Immature natural killer cell (primary cell): Measurements from ENCODE around the gene TMEM63C. TPM values are rescaled to one million over a fixed set of nuclear protein-coding genes. Genes with fewer than 3 reads are reported as not detected.

Experiments used
- DNase-seq, 3 donors: peaks; one replicate each; pipeline ENCODE4 v3.0.0; 2022; ENCODE audit warnings: mixed read lengths in 1 of 3
- H3K27ac Mint-ChIP-seq, 6 donors: one replicate each; pipeline ENCODE4 v1.8.0; 2020; ENCODE audit warnings: mixed read lengths in 6 of 6, mild to moderate bottlenecking in 5 of 6, inconsistent platforms in 4 of 6, moderate library complexity in 3 of 6
- H3K27me3 Mint-ChIP-seq, 3 donors: one replicate each; pipeline ENCODE4 v1.8.0; 2020 to 2021; ENCODE audit warnings: low read depth in 3 of 3, mild to moderate bottlenecking in 3 of 3, mixed read lengths in 3 of 3, moderate library complexity in 3 of 3, inconsistent platforms in 1 of 3
- H3K36me3 Mint-ChIP-seq, 3 donors: one replicate each; pipeline ENCODE4 v1.8.0; 2020; ENCODE audit warnings: mixed read lengths in 3 of 3, inconsistent platforms in 2 of 3, mild to moderate bottlenecking in 2 of 3
- H3K4me1 Mint-ChIP-seq, 2 donors: one replicate each; pipeline ENCODE4 v1.8.0; 2020; ENCODE audit warnings: inconsistent platforms in 2 of 2, mild to moderate bottlenecking in 2 of 2, mixed read lengths in 2 of 2, moderate library complexity in 1 of 2
- H3K4me3 Mint-ChIP-seq, 5 donors: one replicate each; pipeline ENCODE4 v1.8.0; 2020; ENCODE audit warnings: mild to moderate bottlenecking in 5 of 5, mixed read lengths in 5 of 5, inconsistent platforms in 3 of 5, moderate library complexity in 3 of 5
- H3K9me3 Mint-ChIP-seq, 6 donors: one replicate each; pipeline ENCODE4 v1.8.0; 2020; ENCODE audit warnings: mild to moderate bottlenecking in 6 of 6, mixed read lengths in 6 of 6, inconsistent platforms in 4 of 6, moderate library complexity in 3 of 6
- polyA plus RNA-seq, 3 donors: library from polyadenylated mRNA; unstranded; fragments of 300-500 nt; fragmentation: Illumina TruSeq; gene quantifications; one replicate each; pipeline ENCODE4 v1.2.3, GENCODE V29; 2021

Gene TMEM63C
- polyA plus RNA-seq: under 1 TPM in 2 of 3 donors, not detected in 1; 0.03 to 0.64 TPM

DNA sequence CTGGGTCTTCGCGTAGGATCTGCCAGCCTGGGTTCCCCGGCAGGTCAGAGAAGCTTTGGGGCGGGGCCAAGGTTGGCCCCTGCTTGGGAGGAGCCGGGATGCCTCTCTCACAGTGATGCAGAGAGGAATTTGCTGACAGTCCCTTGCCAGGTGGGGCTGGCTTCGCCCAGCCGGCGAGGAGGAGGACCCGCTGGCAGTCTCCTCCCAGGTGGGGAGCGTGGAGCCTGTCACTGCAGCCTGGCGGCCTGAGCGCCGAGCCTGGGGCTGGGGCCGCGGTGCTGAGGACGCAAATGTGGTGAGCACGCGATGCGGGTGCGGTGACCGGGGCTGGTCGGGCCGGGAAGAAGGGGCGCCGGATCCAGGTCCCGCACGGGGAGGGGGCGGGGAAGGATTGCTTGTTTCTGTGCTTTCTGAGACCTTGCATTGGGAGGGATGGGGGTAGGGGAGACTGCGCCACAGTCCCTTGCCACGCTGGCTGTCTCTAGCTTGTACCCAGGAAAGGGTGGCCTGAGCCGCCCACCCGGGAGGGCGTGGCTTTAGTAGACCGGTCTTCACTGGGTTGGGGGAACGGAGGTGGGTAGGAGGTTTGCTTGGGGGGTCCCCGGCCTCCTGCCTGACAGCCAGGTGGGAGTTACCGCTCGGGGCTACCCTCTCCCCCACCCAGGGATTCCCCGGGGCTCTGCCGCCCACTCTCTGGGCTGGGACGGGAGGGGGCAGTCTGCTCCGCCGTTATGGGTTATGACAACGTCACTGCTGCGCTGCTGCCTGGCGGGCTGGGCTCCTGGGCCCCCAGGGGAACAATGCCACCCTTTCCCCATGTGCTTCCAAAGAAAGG lies at the start of gene TMEM63C:
Gene TMEM63C (plus strand): TSS at position 196 of the 835 bp plus-strand sequence. CDS start 37,016 bp downstream, outside the sequence.
- peak within 1 kb of the TSS in 2 of 6 donors; percentile 53 to 64 for H3K27ac Mint-ChIP-seq
- peaks cover 22 to 23% of the 10 kb centered on the region in 2 donors for H3K4me1 Mint-ChIP-seq

DNA sequence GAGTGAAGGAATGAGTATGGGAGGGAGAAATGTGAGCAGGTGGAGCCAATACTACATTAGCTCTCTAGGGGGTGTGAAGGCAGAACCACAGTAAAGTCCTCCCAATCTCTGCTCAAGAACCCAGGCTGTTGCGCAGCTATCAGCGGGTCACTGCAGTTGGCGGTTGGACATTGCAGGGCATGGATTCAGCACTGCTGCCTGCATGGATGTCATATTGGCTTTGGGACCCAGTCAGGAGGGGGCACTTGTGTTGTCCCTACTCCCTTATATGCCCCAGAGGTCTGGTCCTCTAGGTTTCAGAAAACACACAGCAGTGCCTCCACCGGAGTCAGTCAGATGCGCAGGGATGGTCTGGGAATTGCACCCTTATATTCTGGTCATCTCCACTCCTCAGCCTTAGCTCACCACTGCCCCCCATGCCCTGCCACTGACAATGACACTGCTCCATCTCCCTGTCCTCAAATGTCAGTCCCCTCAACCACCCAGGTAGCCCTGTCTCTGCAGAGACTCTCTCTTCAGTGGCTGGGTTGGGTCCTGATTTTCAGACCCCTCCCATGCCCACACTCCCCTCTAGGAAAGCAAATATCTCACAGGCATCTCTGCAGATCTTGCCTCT lies 49.6 kb upstream of the TMEM63C start:
- Mint-ChIP-seq H3K36me3 (no peaks in the 10 kb centered on the region), H3K4me3 (no peak overlapping the region), H3K27me3 (peaks cover 11 to 16% (median 16%) of the 10 kb centered on the region in 3 donors)

More for the DNA sequence above, at the start of gene TMEM63C:
- peak within 1 kb of the TSS; percentile 74 to 84 (median 77) for H3K4me3 Mint-ChIP-seq
- H3K36me3 Mint-ChIP-seq: no peaks in the 10 kb centered on the region
- H3K9me3 Mint-ChIP-seq: no peaks in the 10 kb centered on the region
- H3K27me3 Mint-ChIP-seq: peaks cover 1 to 20% (median 2%) of the 10 kb centered on the region in 3 donors
- peak; percentile 20 to 34 (median 32) for DNase-seq

GRCh38 chr14:77133720-77134338 lies 47.8 kb upstream of the TMEM63C start:
- Mint-ChIP-seq H3K27ac (no peak overlapping the region), H3K36me3 (no peaks in the 10 kb centered on the region), H3K4me3 (no peak overlapping the region), H3K9me3 (no peaks in the 10 kb centered on the region), H3K27me3 (peaks cover 16 to 18% (median 16%) of the 10 kb centered on the region in 3 donors), H3K4me1 (peaks cover 0 to 3% of the 10 kb centered on the region in 2 donors)
- peak; percentile 24 to 33 (median 30) for DNase-seq

More for the DNA sequence above, 49.6 kb upstream of the TMEM63C start:
- no peaks in the 10 kb centered on the region for H3K9me3 Mint-ChIP-seq
- DNase-seq: no peak
- H3K4me1 Mint-ChIP-seq: no peaks in the 10 kb centered on the region
- H3K27ac Mint-ChIP-seq: no peak overlapping the region

GRCh38 chr14:77139022-77139421 lies 42.6 kb upstream of the TMEM63C start:
- Mint-ChIP-seq H3K4me3 (no peak overlapping the region), H3K4me1 (peaks cover 6 to 7% of the 10 kb centered on the region in 2 donors)

GRCh38 chr14:77139540-77140358 lies 41.8 kb upstream of the TMEM63C start:
- DNase-seq: no peak
- Mint-ChIP-seq H3K27ac (no peak overlapping the region), H3K27me3 (peaks cover 10 to 36% (median 15%) of the 10 kb centered on the region in 3 donors), H3K4me1 (peaks cover 6 to 7% of the 10 kb centered on the region in 2 donors), H3K36me3 (no peaks in the 10 kb centered on the region), H3K9me3 (no peaks in the 10 kb centered on the region), H3K4me3 (peak overlapping the region in 1 of 5 donors; percentile 10)

More at GRCh38 chr14:77139022-77139421, 42.6 kb upstream of the TMEM63C start:
- H3K36me3 Mint-ChIP-seq: no peaks in the 10 kb centered on the region
- no peak overlapping the region for H3K27ac Mint-ChIP-seq
- H3K27me3 Mint-ChIP-seq: peaks cover 10 to 30% (median 16%) of the 10 kb centered on the region in 3 donors
- no peaks in the 10 kb centered on the region for H3K9me3 Mint-ChIP-seq
- DNase-seq: no peak

DNA sequence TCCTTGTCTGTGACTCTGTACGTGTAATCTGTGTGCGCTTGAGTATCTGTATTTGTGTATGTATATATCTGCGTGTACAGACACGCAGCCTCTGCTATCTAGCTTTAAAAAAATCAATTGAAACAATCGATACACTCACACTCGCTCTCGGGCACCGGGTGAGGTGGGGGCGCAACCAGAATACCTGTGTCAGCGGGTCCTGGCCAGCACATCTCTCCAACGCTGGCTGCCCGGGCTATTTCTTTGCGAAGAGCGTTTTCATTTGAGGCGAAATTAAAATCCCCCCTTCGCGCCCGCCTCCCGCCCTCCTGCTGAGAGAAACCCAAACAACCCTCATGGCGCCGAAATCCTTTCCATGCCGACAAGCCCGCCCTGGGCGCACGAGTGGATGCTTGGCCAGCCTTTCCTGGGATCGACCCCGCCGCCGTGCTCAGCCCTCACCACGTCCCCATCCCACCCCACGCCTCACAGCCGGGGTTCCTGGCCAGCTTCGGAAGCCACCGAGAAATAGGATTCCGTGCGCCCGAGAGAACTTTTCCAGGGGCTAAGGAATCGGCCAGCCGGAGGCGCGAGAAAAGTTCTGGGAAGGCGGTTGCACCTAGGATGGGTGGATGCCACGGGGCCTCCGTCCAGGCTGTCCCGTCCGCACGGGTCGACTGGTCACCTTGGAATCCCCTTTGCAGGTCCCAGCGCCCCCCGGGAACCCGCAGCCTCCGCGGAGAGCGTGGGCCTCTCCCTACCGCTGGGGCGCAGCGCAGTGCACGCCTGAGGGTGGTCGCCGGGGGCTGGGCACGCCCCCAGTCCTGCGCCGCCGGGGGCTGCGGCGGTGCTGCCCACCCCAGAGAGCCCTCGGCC lies 41.0 kb upstream of the TMEM63C start:
- Mint-ChIP-seq H3K27me3 (peaks cover 10 to 38% (median 15%) of the 10 kb centered on the region in 3 donors), H3K36me3 (no peaks in the 10 kb centered on the region), H3K4me1 (peaks cover 6 to 7% of the 10 kb centered on the region in 2 donors), H3K9me3 (no peaks in the 10 kb centered on the region), H3K27ac (no peak overlapping the region), H3K4me3 (peak overlapping the region in 1 of 5 donors; percentile 10)
- no peak for DNase-seq

DNA sequence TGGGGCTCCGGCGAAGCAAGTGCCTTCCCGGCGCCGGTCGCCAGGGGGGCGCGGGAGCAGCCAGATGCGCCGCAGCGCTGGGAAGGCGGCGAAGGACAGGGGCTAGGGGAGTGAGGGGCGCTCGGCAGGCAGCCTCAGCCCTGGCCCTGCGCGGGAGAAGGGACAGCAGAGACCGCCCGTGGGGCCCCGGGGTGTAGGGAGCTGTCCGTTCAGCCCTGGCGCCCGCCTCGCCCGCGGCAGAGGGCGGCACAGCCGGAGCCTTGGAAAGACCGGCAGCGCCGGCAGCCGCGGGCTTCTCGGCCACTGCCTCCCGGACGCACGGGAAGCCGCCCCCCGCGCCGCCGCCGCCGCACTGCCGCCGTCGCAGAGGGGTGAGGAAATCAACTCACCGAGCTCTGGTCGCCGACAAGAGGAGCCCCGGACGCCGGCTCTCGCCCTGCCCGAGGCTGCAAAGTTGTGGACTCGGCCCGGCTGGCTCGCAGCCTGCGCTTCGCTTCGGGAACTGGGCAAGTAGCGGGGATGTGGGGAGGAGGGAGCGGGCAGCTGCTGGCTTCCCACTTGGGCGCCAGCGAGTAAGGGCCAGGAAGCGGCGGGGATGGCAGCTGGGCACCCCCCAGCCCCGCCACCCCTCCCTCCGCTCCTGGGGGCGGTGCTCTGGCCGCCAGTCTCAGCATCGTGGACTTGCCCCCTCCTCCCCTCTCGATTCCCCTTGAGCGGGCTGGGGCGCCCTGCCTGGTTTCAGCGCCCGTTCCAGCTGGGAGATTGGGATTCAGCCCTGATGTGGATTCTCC lies 40.2 kb upstream of the TMEM63C start, which contains the start of gene ZDHHC22:
Gene ZDHHC22 (minus strand): TSS at position 578 of the 791 bp plus-strand sequence. CDS start 2,053 bp downstream, outside the sequence.
- Mint-ChIP-seq H3K4me3 (peak within 1 kb of the TSS in 2 of 5 donors; percentile 35 to 53), H3K9me3 (no peaks in the 10 kb centered on the region), H3K4me1 (peaks cover 6 to 7% of the 10 kb centered on the region in 2 donors), H3K36me3 (no peaks in the 10 kb centered on the region), H3K27ac (no peak within 1 kb of the TSS), H3K27me3 (peaks cover 10 to 40% (median 13%) of the 10 kb centered on the region in 3 donors)
- no peak for DNase-seq

- no peak overlapping the region for H3K27ac Mint-ChIP-seq
- H3K9me3 Mint-ChIP-seq: no peaks in the 10 kb centered on the region
- H3K4me3 Mint-ChIP-seq: peak overlapping the region in 2 of 5 donors; percentile 35 to 53
- DNase-seq: no peak
- H3K4me1 Mint-ChIP-seq: peaks cover 6 to 7% of the 10 kb centered on the region in 2 donors
- H3K36me3 Mint-ChIP-seq: no peaks in the 10 kb centered on the region
- peaks cover 10 to 39% (median 10%) of the 10 kb centered on the region in 3 donors for H3K27me3 Mint-ChIP-seq
Measured at GRCh38 chr14:77142005-77142800, 39.4 kb upstream of the TMEM63C start.

GRCh38 chr14:77143071-77143470 lies 38.5 kb upstream of the TMEM63C start:
- no peaks in the 10 kb centered on the region for H3K36me3 Mint-ChIP-seq
- no peak for DNase-seq
- H3K4me1 Mint-ChIP-seq: peaks cover 6 to 7% of the 10 kb centered on the region in 2 donors
- H3K27me3 Mint-ChIP-seq: peaks cover 9 to 38% (median 10%) of the 10 kb centered on the region in 3 donors
- no peak overlapping the region for H3K27ac Mint-ChIP-seq
- H3K9me3 Mint-ChIP-seq: no peaks in the 10 kb centered on the region
- H3K4me3 Mint-ChIP-seq: no peak overlapping the region

DNA sequence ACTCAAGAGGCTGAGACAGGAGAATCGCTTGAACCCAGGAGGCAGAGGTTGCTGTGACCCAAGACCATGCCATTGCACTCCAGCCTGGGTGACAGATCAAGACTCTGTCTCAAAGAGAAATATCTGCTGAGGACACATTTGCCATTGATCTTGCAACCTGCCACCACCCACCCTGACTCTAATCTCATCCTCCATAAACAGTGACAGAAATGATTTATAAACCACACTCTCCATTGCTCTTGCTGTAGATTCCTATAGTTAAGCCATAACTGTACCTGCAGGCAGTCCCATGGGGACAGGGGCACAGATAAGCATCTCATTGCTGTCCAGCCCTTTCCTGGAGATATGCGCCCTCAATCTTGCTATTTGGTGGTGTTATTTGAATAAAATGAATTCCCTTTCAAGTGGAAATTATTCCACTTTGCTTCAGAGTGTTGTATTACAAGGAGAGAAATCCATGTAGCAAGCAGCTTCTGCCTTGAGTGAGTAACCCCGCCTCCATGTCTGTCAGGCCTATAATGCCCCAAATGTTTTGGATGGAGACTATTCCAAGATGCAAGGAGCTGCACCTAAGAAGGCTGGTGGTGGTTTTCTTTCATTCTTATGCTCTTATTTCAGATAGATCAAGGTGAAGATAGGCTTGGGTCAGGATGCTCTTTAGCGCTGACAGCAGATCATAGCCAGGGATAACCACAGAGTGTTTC lies 37.0 kb upstream of the TMEM63C start:
- Mint-ChIP-seq H3K27me3 (peaks cover 4 to 31% (median 7%) of the 10 kb centered on the region in 3 donors), H3K9me3 (no peaks in the 10 kb centered on the region), H3K4me3 (no peak overlapping the region), H3K36me3 (no peaks in the 10 kb centered on the region), H3K4me1 (peaks cover 0 to 6% of the 10 kb centered on the region in 2 donors), H3K27ac (no peak overlapping the region)
- no peak for DNase-seq
